HG02678 (cell line): ENCODE data around the gene MBLAC1.

Experiments used
- ATAC-seq: cut with Tn5 transposase; IDR thresholded peaks from one replicate; pipeline ENCODE4 v1.9.1; 2021; ENCODE audit warnings: mild to moderate bottlenecking, moderate library complexity; ENCODE audit not compliant: unreplicated experiment

The MBLAC1 gene

DNA sequence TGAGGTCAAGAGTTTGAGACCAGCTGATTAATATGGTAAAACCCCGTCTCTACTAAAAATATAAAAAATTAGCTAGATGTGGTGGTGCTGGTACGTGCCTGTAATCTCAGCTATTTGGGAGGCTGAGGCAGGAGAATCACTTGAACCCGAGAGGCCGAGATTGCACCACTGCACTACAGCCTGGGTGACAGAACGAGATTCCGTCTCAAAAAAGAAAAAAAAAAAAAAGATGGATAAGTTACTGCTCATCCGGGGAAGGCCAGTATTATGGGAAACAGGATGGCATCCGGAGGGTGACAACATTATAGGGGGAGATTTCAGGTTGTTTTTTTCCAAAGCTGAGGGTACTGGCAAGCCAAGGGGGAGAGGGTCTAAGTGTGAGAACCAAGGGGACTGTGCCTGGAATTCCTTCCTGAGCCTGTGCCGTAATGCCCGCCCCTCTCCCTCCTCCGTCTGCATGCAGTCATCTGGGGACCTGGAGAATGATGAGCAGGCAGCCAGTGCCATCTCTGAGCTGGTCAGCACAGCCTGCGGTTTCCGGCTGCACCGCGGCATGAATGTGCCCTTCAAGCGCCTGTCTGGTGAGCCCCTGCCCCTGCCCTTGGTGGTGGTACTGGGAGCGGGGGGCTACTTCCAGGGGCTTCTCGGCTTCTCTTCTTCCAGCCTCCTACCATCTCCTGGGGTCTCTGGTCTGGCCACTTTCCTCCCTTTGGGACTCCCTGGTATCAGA lies 26.3 kb downstream of the MBLAC1 start:
- no peak for ATAC-seq

DNA sequence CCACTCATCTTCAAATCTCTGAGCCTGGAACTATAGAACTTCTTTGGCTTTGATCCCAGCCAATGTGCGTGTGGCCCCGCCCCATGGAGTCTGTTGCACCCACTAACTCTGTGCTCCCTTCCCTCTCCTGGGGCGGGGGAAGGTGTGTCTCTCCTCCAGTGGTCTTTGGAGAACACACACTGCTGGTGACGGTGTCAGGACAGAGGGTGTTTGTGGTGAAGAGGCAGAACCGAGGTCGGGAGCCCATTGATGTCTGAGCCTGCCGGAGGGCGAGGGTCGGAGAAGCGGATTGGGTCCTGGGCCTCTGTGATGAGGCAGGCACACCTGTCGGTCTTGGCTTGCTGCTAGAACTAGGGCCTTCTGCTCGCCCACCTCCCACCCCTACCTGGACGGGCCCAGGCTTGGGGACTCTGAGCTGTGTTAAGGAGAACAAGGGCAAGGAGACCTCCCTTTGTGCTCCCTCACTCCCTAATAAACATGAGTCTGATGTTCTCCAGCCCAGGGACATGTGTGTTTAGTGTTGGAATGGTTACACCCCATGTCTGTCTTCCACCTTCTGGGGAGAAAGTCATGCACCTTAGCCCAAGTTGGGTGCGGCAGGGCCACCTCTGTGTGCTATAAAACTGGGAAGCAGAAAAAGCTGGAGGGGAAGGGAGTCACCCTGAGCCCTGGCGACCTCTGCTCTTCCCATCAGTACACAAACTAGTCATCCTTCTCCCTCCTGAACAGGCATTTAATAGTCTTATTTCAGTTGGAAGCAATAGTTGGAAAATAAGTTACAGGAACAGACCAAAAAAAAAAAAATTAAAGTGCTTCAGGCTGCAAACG lies 27.2 kb downstream of the MBLAC1 start:
- no peak for ATAC-seq

DNA sequence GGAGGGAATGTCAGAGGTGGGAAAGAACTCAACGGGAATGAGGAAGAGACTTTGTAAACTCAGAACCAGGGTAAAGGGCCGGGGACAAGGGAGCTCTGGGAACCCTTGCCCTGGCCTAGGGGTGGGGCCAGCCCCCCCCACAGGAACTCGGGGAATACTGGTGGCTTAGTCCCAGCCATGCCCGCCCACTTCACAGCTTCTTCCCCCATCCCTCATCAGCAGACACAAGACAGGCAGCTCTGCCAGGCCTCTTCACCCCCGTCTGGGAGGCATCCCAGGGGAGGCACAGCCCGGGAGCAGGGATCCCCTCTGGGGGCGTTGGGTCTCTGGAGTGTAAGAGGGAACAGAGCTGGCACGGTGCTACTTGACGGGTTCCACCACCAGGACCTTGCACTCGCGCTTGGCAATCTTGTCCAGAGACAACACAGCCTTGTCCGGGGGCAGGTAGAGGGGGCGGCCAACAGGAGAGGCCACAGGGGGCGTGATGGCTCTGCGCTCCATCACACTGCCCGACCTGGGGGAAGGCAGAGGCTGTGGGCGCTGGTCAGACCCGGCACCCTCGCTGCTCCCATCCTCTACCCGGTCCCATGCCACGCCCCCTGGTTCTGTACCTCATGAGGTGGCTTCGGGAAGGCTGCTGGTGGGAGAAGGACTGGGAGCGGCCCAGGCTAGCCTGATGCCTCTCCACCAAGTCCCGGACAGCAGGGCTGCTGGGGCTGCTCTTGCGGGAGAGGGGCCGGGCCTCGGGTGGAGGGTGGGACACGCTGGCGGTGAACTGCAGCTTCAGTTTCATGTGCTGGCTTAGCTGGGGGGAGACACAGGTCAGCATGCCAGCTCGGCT lies 28.1 kb downstream of the MBLAC1 start:
- no peak for ATAC-seq

DNA sequence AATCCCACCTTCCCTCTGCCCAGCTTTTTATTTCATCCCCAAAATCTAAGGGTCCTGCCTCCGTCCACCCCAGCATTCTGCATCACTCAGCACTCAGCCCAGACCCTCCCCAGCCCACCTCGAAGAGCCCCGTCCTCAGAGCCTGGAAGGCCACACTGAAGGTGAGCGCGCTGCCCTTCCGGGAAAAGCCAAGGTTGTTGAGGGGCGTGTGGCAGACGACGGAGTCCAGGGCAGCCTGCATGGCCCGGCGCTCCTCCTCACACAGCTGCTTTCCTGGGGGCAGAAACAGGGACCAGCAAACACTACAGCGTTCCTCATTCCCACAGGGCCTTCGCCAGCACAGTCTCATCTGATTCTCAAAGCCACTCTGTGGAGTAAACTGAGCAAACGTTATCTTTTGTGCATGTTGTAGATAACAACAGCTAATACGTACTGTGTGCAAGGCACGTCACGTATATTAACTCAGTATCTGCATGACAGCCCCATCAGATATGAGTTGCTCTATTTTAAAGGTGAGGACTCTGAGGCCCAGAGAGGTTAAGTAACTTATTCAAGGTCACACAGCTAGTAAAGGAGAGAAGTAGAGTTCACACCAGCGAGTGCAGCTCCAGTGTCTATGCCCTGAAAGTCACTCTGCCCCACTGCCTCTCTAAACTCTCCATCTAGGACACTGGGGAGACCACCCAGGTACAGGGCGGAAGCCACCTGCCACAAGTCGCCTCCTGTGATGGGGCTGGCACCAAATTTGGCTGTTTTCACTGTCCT lies 29.0 kb downstream of the MBLAC1 start:
- no peak for ATAC-seq

DNA sequence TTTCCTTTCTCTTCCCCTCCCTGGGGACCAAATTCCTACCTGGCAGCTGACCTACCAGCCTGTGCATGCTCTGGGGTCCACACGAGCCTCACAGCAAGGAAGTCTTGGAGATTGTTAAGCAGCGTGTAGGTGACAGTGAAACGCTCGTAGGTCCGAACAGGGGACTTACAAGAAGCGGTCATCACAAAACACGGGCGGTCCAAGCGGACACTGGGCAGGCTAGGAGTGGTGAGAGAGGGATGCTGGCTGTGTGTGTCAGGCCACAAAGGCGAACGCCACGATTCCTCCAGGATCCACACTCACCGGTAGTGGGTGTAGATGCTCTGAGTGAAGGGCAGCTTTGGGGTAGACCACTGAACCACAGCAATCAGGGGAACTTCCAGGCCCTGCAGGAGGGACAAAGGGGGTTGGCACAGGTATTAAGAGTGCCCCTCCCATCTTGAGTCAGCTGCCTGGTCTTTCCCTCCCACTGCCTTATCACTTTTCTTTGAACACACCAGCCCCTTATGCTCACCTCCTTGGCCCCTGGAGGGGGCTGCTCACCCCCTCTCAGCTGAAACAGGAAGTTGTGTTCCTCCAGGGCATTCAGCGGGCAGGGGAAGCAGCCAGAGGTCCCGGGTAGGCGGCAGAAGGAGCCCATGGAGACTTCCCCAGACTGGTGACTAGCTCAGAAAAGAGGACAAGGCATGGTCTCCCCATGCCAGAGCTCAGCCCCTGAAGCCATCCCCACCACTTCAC lies 29.7 kb downstream of the MBLAC1 start:
- no peak for ATAC-seq

DNA sequence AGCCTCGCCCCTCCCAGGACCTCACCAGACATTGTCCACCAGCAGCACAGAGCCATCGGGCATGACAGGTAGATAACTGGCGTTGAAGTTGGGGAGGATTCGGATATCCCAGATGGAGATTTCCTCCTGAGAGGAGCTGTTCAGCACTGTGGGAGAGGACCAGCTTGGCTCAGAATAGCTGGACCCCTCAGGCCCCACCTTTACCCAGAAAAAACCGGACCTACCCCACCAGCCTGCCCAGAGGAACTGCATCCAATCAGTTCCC lies 30.2 kb downstream of the MBLAC1 start:
- ATAC-seq = no peak

DNA sequence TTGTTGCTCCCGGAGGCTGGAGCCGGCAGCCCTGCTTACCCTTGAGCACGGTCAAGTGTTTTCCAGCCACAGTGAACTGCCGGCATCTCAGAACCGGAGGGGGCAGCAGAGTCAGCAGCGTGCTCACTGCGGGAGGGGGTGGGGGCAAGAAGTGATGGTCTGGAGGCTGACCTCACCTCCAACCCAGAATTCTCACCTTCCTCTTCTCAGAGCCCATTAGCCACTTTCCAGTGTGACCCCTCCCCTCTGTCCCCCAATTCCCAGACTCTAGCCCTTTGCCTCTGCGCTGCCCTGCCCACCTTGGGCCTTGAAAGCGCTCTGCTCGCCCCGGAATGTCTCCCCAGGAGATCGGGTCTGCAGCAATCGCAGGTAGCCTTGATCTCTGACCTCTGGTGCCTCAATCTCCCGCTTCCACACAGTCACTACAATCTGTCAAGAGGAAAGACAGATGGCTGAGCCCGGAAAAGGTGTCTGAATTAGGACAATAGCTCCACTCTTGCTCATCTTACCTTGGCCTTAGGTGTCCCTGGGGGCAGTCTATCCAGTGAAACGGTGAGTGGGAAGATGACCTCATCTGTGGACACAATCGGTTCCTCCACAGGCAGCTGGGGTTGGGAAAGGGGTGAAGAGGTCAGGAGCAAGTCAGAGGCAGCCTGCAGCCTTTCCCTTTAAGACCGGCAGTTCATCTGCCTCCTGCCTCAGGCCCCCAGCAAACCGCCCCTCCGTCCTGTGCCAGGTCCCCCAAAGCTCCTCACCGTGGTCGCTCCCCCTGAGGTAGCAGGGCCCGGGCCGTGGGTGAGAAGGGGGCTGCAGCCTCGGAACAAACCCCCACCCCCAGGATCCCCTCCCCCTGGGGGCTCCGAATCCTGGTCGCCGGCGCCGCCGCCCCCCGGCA lies 30.8 kb downstream of the MBLAC1 start:
- no peak for ATAC-seq

DNA sequence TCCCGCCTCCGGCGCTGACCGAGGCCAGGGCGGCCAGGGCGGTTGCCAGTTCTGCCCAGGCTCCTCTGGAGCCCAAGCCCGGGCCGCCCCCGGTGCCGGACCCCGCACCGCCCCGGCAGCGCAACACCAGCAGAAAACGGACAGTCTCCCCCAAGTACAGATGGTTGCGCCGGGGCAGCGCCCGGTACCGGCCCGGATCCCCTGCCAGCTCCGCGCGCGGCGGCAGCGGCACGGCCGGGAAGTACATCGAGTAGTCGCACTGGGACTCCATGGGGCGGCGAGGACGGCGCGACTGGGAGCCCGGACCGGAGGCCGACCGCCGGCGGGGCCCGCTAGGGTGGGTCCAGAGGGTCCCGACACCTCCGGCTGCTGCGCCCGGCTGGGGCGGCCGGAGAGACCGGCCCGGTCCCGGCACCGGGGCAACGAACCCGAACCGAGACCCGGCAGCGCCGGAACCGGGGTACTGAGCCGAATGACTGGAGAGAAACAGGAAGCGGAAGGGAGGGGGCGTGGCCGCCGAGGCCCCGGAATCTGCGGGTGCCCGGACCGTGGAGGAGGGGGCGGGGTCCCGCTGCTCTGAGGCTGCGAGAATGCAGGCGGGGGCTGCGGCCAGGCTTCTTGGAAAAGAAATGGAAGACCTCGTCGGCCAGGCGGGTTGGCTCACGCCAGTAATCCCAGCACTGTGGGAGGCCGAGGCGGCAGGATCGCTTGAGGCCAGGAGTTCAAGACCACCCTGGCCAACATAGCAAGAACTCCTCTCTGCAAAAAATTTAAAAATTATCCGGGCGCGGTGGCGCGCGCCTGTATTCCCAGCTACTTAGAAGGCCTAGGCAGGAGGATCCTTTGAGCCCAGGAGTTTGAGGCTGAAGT lies 31.7 kb downstream of the MBLAC1 start, which contains the start of gene TRAPPC14:
Gene TRAPPC14, minus strand, starts transcription at position 495 of the 870 bp plus-strand sequence. Its CDS starts 224 bp downstream, at position 271.
- ATAC-seq = peak; percentile 80

DNA sequence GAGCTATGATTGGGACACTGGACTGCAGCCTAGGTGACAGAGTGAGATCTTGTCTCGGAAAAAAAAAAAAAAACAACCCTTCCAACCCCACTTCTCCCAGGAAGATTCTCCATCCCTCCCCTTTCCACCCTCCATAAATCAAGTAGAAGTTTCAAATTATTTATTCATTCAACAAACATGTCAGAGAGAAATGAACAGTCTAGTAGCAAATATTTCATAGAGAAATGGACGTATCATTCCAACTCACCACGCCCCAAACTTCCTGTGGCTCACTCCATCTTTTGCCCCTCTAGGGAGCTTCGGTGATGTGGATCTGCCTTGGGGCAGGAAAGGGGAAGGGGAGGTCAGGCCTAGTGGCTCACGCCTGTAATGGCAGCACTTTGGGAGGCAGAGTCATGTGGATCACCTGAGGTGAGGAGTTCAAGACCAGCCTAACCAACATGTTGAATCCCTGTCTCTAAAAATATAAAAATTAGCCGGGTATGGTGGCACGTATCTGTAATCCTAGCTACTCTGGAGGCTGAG lies 32.4 kb downstream of the MBLAC1 start:
- ATAC-seq = no peak

DNA sequence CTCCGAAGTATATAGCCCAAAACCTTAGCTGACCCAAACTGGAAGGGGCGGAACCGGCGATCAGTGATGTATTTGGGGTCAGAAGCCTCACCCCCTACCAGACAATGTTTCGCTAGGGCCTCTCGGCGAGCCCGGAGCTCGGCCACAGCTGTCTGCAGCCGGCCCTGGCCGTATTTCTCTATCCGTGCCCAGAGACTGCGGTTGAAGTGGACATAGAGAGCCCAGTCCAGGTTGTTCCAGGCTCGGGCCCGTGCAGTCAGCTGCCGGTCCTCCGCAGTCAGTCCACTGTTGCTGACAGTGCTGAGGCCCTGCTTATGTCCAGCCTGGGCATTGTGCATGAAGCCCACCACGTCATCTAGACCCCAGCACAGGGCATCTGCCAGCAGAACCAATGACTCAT lies 33.3 kb downstream of the MBLAC1 start:
- ATAC-seq = no peak

DNA sequence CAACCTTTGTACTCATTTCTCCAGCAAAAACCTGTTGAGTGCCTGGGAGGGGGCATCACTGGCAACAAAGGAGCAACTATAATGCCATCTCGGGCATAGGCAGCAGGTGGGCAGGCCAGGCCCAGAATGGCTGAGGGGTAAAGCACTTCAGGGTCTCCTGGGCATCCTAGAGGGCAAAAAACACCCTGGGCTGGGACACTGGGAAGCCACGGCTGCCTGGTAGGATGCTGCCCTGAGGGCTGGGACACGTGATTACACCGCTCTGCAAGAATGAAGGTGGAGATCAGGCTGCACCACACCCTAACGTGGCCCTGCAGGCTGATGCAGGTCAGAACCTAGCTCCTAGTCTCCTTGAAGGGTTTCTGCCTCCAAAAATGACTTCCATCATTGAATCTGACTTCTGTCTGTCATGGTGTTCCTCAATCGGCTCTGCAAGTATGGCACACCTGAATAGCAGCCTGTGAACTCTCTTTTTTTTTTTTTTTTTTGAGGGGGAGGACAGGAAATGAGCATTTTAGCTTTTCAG lies 36.3 kb downstream of the MBLAC1 start:
- no peak for ATAC-seq

DNA sequence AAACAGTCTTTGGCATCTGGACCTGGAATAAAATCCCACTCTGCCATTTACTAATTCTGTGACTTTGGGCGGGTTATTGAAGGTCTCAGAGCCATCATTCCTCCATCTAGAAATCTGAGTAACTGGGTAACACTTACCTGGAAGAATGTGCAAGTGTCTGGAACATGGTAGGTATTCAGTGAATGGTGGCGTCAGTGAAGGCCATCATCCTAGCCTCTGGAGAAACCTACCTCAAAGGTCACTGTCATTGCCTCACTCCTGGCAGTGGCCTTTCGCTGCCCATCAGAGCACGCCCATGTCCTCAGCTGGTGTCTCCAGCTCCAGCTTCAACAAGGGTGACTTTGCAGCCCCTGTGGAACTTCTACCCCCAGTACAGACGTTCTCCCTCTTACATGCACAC lies 37.1 kb downstream of the MBLAC1 start:
- no peak for ATAC-seq

DNA sequence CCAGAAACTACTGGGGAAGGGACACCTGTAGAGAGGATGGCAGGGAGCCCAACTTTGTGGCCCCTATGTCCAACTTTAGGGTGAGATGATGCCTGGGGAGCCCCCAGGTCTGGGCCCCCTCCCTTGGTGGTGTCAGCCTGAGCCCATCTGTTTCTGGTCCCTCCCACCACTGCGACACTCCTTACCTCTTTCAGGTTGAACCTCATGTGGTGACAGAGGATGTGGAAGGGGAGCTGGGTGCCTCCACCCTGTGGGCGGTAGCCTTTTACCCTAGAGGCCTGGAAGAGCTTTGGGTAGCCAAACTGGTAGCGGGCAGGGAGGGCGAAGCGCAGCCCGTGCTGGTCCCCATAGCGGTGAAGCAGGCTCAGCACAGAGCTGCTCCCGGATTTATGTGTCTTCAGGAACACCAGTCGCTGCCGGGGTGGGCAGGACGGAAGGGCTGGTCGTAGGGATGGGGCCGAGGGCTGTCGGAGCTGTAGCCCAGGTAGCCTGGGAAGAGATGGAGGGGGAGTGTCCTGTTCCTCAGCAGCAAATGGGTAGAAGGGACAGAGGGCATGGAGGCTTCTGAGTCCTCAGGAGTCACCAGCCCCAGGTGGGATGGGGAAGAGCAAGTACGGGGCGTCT lies 39.7 kb downstream of the MBLAC1 start:
- ATAC-seq = no peak

DNA sequence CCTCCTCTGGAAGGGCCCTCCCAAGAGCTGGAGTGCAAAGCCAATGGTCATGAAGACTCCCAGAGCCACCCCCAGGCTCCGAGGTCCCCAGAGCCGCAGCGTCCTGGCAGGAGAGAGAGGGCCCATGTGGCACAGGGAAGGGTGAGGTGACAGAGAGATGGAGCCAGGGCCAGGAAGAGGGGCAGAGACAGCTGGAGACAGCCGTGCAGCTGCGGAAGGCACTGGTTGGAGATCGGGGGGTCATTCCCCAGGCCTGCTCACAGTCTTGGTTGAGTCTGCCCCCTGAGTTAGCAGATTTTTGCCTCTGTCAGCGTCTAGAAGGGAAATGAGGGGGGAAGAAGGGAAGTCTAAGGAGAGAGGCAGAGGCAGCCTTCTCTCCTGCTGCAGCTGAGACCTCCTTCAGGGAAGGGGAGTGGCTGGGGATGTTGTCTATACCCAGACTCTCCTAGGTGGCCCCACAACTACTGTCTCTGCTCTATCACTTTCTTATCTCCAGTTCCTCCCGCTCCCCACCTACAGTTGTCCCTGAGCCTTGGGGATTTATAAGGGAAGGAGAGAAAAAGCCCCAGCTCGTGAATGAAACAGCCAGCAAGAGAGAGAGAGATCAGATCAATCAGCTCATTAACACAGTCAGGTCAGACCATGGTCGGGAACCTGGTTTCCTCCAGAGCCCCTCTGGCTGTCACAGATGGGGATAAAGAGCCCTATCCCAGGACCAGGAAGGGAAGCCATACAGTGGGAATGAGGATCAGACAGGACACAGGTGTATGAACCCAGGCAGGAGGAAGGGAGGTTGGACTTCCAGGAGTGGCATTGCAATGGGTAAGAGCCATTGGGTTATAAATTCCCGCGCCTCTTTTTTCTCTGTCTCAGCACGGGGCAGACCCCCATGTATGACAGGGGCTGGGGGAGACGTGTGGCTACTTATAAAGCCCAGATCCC lies 40.5 kb downstream of the MBLAC1 start:
- no peak for ATAC-seq

DNA sequence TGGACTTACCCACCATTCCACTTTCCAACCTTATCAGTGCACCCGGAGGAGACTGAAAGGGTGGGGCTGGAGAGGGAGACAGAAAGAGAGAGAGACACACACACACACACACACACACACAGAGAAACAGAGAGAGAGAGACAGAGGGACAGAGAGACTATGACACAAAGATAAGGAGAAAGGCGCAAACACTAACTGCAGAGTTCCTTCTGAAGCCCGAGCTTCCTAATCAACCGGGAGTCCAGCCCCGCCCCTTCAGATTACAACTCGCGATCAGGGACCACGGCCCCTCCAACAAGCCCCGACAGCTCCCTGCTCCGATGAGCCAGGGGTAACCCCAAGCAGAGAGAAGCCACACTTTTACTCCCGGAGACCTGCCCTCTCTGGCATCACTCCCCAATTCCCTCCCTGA lies 41.2 kb downstream of the MBLAC1 start:
- ATAC-seq = no peak
